HUES64 (cell line): ENCODE data around the gene ZNF628.

ENCODE experiments used
- H3K27ac ChIP-seq: 2 replicates; pipeline ENCODE4 v1.7.0; 2013; ENCODE audit warnings: low read depth, low read length, inconsistent platforms
- H3K27me3 ChIP-seq: 2 replicates; pipeline ENCODE4 v1.6.1; 2013; ENCODE audit warnings: mild to moderate bottlenecking, low read length; ENCODE audit not compliant: insufficient read depth
- H3K36me3 ChIP-seq: 2 replicates; pipeline ENCODE4 v1.6.1; 2013; ENCODE audit warnings: mild to moderate bottlenecking, low read length; ENCODE audit not compliant: insufficient read depth
- H3K4me1 ChIP-seq: 2 replicates; pipeline ENCODE4 v1.6.1; 2013; ENCODE audit warnings: mild to moderate bottlenecking, low read length, moderate library complexity; ENCODE audit not compliant: insufficient read depth
- H3K4me3 ChIP-seq: 2 replicates; pipeline ENCODE4 v1.5.1; 2013; ENCODE audit warnings: mild to moderate bottlenecking, low read length, moderate library complexity
- H3K9ac ChIP-seq: 2 replicates; pipeline ENCODE4 v1.6.1; 2013; ENCODE audit warnings: mild to moderate bottlenecking, low read depth, low read length
- H3K9me3 ChIP-seq: 2 replicates; pipeline ENCODE4 v1.6.1; 2013; ENCODE audit warnings: low read depth, low read length; ENCODE audit not compliant: insufficient read depth
- WGBS: fragments of 150-250, 120-280 bp; methylation state at CpG from one replicate; pipeline ENCODE4 v1.1.7; 2013; ENCODE audit warnings: missing lambda C conversion rate; 5-methylcytosine and 5-hydroxymethylcytosine counted together

ZNF628 gene

DNA sequence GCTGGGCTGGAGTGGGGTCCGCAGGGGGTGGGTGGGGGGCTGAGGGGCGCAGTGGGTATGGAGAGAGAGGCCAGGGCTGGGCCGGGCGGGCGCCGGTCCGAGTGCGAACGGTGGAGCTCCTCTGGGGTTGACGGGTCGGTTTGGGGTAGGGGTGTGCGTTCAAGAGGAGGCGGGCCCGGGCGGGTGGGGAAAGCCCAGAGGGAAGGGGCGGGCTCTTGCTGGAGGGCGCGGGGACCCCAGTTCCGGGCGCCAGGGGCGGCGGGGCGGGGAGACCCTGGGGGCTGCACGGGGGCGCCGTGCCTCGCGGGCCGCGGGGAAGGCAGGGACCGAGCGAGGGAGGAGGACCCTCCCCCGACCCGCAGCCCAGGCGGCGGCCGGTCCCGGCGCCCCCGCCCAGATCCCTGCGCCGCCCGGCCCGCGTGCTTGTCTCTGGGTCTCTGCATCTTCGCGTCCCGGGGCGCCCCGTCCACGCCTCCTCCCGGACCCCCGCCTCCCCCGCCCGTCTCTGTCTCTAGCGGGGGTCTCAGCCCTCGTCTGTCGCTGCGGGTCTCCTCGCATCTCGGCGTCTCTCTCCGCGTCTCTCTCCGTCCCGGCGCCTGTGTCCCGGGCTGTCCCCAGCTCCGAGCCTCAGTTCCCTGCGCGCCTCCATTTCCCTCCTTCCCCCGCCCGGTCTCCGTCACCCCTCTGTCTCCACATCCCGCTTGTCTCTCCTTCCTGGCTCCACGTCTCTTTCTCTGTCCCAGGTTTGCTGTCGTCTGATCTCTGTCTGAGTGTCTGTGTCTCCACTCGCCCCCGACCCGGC, 25.1 kb upstream of the ZNF628 start:
- H3K9me3 ChIP-seq, result no peaks in the 10 kb centered on the region
- peak overlapping the region; percentile 37 for H3K4me3 ChIP-seq
- H3K27ac ChIP-seq, result no peak overlapping the region
- WGBS, result 3% methylated on average over 79 of the region's 80 CpGs
- H3K4me1 ChIP-seq, result no peaks in the 10 kb centered on the region; the same call in 1 of the 2 replicates
- peaks cover 61% of the 10 kb centered on the region for H3K27me3 ChIP-seq
- H3K9ac ChIP-seq, result no peak overlapping the region
- no peaks in the 10 kb centered on the region for H3K36me3 ChIP-seq

DNA sequence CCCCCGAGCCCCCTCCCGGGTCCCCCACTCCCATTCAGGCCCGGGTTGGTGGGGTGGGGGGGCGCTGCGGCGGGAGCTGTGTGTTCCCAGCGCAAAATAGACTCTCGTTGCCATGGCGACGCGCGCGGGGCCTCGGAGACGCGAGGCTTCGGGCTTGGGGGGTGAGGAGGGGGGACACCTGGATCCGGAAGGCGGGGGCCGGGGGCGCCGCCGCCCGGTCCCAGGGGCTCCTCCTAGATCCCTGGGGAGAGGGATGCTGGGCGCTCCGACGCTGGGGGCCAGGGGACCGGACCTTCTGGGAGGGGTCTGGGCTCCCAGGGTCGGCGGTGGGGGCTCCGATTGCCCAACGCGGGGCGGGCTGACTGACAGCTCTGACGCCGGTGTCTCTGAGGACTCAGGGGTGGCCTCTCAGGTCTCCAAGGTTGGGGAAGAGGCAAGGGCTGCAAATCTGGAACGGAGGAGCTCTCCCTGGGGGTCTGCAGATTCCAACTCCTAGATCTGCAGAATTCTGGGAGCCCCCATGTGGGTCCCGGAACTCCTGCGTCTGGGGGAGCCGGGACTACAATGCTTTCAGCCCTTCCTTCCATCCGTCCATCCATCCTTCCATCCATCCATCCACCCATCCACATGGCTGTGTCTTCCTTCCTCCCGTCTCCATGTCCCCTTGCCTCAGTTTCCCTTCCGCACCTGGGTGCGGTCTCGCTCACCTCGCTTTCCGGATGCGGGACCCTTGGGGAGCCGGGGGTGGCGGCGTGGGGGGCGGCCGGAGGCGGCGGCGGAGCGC, 24.3 kb upstream of the ZNF628 start:
- Histone ChIP-seq H3K27me3 (peaks cover 53% of the 10 kb centered on the region), H3K4me1 (no peaks in the 10 kb centered on the region; the same call in 1 of the 2 replicates), H3K27ac (no peak overlapping the region), H3K9ac (no peak overlapping the region; the same call in 1 of the 2 replicates), H3K4me3 (peak overlapping the region; percentile 48), H3K36me3 (no peaks in the 10 kb centered on the region), H3K9me3 (no peaks in the 10 kb centered on the region)
- WGBS, result 5% methylated on average over 55 of the region's 57 CpGs

DNA sequence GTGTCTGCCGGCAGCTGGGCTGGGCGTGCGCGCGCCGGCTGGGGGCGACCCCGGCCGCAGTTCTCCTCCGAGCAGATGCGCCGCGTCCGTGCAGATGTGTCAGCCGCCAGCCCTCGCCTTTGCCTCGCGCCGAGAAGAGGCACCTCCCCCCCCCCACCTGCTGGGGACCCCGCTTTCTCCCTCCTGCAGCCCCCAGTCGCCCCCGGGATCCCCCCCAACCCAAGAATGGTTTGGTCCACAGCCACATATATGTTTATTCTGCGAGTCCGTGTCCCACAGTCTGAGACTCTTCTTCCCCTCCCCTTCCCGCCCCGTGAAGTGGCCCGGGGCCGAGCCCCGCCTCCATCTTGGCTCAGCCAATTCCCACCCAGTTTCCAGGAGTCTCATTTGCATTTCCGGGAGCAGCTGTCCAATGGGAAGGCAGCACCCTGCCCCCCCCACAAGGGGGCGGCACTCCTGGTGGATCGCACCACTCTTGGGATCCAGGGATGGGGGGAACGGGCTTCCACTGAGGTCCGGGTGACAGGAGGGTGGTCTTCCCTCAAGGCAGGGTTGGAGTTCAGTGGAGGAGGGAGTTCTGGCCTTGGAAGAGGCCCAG, 23.6 kb upstream of the ZNF628 start:
- Histone ChIP-seq H3K4me1 (no peaks in the 10 kb centered on the region; the same call in 1 of the 2 replicates), H3K27me3 (peaks cover 46% of the 10 kb centered on the region), H3K27ac (no peak overlapping the region), H3K9me3 (no peaks in the 10 kb centered on the region), H3K36me3 (no peaks in the 10 kb centered on the region), H3K4me3 (peak overlapping the region; percentile 48), H3K9ac (no peak overlapping the region)
- 8% methylated on average over 33 of the region's 34 CpGs for WGBS

DNA sequence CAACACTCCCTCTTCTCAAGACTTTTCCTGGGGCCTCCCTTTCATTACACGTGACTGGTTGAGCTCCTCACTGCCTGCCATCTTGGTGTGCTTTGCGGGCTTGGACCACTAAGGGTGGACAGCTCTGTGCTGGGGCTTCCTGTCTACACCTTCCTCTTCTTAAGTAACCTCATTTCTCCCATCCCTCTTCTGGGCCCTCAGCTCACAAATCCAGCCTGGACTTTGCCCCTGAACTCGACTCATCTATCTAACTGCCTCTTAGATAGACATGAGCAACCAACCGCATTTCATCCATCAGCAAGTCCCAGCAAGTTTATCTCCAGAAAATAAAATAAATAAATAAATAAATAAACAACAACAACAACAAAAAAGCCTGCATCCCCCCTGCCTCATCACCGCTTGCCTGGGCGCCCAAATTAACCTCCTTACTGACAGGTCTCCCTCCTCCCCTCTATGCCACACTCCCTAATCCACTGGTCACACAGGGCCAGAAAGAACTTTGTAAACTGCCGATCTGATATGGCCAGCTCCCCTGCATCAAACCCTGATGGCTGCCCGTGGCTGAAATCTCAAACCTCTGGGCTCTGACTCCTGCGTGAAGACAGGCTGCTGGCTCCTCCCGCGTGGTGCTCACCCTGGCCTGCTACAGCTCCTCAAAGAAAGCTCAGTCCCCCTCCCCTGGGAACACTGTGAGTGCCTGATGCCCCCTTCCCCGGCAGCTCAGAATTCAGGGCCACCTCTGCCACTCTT, 22.7 kb upstream of the ZNF628 start:
- Histone ChIP-seq H3K9me3 (no peaks in the 10 kb centered on the region), H3K9ac (no peak overlapping the region), H3K27ac (no peak overlapping the region), H3K36me3 (no peaks in the 10 kb centered on the region), H3K4me1 (no peaks in the 10 kb centered on the region; the same call in 1 of the 2 replicates), H3K4me3 (no peak overlapping the region), H3K27me3 (peaks cover 38% of the 10 kb centered on the region)
- WGBS, result 90% methylated on average over 12 of the region's 12 CpGs

DNA sequence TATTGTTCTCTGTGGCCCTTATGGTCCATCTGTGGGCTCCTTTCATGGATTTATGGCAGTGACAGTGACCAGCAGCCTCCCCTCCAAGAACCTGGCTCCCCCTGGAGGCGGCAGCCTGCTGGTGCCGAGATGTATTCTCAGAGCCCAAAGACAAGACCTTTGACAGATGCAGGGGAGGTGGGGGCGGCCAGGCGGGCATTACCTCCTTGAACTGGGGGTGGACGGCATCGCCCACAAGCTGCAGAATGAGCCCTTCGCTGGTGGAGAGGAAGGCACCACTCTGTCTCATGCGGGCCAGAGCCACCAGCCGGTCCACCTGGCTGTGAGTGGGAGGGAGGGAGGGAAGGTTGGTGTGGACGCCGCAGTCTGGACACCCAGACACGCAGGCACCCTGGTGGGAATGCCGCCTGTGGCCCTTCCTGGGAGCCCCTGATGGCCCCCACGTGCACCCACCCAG, 21.6 kb upstream of the ZNF628 start:
- no peak overlapping the region for H3K27ac ChIP-seq
- H3K9ac ChIP-seq, result no peak overlapping the region
- no peak overlapping the region for H3K4me3 ChIP-seq

DNA sequence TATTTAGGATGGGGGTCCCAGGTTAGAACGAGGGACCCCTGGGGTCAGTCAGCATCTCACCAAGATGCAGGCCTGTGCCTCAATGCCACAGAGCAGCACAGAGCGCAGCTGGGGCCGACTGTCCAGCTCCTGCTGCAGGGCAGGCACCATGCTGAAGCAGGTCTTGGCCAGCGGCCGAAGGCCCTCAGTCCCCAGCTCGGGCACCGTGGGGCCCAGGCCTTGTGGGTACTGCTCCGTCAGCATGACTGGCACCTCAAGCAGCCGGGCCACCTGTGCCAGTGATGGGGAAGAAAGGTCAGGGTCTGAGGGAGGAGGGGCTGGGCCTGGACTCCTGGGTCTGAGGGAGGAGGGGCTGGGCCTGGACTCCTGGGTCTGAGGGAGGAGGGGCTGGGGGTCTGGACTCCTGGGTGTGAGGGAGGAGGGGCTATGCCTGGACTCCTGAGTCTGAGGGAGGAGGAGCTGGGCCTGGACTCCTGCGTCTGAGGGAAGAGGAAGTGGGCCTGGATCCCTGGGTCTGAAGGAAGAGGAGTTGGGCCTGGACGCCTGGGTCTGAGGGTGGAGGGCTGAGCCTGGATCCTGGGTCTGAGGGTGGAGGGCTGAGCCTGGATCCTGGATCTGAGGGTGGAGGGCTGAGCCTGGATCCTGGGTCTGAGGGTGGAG, 20.7 kb upstream of the ZNF628 start:
- Histone ChIP-seq H3K9ac (no peak overlapping the region), H3K36me3 (no peaks in the 10 kb centered on the region), H3K27me3 (peaks cover 19% of the 10 kb centered on the region), H3K4me1 (peaks cover 11% of the 10 kb centered on the region), H3K4me3 (no peak overlapping the region), H3K9me3 (no peaks in the 10 kb centered on the region), H3K27ac (no peak overlapping the region)
- 91% methylated on average over 11 of the region's 11 CpGs for WGBS

More for the DNA sequence above, 21.6 kb upstream of the ZNF628 start:
- Histone ChIP-seq H3K36me3 (no peaks in the 10 kb centered on the region), H3K27me3 (peaks cover 26% of the 10 kb centered on the region), H3K4me1 (peaks cover 3% of the 10 kb centered on the region; the same call in 1 of the 2 replicates), H3K9me3 (no peaks in the 10 kb centered on the region)
- WGBS, result 71% methylated on average over 14 of the region's 14 CpGs

DNA sequence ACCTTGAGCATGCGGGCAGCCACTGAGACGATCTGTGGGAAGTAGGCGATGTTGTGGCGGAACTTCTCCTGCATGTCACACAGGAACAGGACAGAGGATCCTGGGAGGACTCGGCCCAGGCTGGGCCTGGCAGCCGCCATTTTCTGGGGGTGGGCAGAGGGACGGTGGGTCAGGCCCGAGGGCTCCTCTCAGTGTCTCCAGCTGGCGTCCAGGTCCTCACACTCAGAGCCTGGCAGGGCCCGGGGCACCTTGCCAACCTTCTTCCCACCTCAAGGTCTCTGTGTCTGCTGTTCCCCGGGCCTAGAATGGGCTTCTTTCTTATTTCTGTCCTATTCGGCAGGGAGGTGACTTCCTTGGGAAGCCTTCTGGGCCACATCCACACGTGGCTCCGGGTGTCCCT, 20.1 kb upstream of the ZNF628 start:
- Histone ChIP-seq H3K36me3 (no peaks in the 10 kb centered on the region), H3K9ac (no peak overlapping the region), H3K4me3 (no peak overlapping the region), H3K9me3 (no peaks in the 10 kb centered on the region), H3K27ac (no peak overlapping the region), H3K27me3 (peaks cover 12% of the 10 kb centered on the region), H3K4me1 (peaks cover 11% of the 10 kb centered on the region)
- WGBS, result 93% methylated on average over 14 of the region's 14 CpGs

DNA sequence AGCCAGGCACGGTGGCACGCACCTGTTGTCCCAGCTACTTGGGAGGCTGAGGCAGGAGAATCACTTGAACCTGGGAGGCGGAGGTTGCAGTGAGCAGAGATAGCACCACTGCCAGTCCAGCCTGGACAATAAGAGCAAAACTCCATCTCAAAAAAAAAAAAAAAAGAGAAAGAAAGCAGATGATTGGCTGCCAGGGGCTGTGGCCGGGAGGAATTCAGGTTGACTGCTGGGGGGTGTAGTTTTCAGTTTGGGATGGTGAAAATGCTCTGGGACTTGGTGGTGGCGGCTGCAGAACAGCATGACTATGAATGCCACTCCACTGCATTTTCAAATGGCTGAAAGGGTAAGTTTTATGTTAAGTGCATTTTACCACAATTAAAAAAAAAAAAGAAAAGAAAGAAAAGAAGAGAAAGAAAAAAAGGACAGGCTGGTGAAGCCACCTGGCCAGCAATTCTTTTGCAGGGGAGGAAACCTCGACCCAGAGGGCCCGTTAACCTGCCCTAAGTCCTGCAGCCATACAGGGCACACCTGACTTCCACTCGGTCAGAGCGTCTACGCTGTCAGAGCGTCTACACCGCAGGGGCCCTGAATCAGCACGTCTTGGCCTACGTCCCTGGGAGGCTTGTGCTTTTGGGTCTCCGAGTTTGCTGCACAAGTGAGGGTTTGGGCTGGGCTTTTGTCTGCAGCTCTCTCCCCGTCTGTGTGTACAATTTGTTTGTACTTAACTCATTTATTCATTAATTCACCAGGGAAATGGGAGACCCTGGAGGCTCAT, 18.5 kb upstream of the ZNF628 start:
- H3K9me3 ChIP-seq, result no peaks in the 10 kb centered on the region
- H3K36me3 ChIP-seq, result no peaks in the 10 kb centered on the region
- WGBS, result 81% methylated on average over 15 of the region's 16 CpGs
- no peaks in the 10 kb centered on the region for H3K27me3 ChIP-seq
- H3K4me1 ChIP-seq, result peaks cover 11% of the 10 kb centered on the region
- H3K4me3 ChIP-seq, result no peak overlapping the region
- H3K27ac ChIP-seq, result no peak overlapping the region
- H3K9ac ChIP-seq, result no peak overlapping the region

DNA sequence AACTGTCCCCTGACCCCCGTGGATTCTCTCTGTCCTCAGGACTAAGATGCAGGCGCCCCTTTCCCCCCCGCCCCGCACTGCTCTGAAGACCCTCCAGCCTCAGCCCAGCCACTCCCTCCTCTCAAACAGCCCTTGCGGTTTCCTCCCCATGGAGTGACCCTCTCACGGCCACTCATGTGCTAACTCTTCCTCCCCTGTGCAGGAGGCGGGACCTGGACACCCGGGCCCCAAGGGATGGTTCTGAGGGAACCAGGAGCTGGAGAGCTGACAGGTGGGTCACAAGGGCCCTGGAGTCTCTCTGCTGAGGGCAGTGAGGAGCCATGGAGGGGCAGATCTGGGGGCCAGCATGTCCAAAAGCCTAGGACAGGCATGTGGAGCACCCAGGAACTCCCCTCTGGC, 16.9 kb upstream of the ZNF628 start:
- no peak overlapping the region for H3K4me3 ChIP-seq
- H3K36me3 ChIP-seq, result no peaks in the 10 kb centered on the region
- H3K27me3 ChIP-seq, result peaks cover 8% of the 10 kb centered on the region; the same call in 1 of the 2 replicates
- H3K27ac ChIP-seq, result no peak overlapping the region
- H3K9me3 ChIP-seq, result no peaks in the 10 kb centered on the region
- 83% methylated on average over 8 of the region's 8 CpGs for WGBS
- peaks cover 16% of the 10 kb centered on the region for H3K4me1 ChIP-seq
- H3K9ac ChIP-seq, result no peak overlapping the region
